K562 (cell line): ENCODE measurements around the gene NUP133. TPM values are rescaled to one million over a fixed set of nuclear protein-coding genes. Genes with fewer than 3 reads are reported as not detected.

ENCODE experiments used
- CBX3 ChIP-seq, 2 experiments: IDR thresholded peaks; 1 replicate in 1 of 2; 2 replicates in 1 of 2; pipeline ENCODE4 v1.6.1; 2012; ENCODE audit warnings: inconsistent platforms in 2 of 2, low read length in 2 of 2, borderline replicate concordance in 1 of 2, control low read depth in 1 of 2
- CTCF ChIP-seq, 3 experiments: IDR thresholded peaks in 2 of 3; conservative IDR thresholded peaks in 1 of 3; 2 replicates each; pipeline ENCODE4 v1.5.1; 2011 to 2012; ENCODE audit warnings: low read length in 3 of 3, mild to moderate bottlenecking in 3 of 3, control low read depth in 2 of 3, improper control_type of control experiment in 1 of 3, inconsistent platforms in 1 of 3, low read depth in 1 of 3, mixed read lengths in 1 of 3, moderate library complexity in 1 of 3; ENCODE audit not compliant: insufficient read depth in 2 of 3
- FOXP4 ChIP-seq: sonication (generic); formaldehyde crosslinking; IDR thresholded peaks from 2 replicates; pipeline ENCODE4 v1.8.0; 2022; ENCODE audit warnings: mild to moderate bottlenecking, missing genetic modification reagents, borderline replicate concordance
- GATA2 ChIP-seq: sonication (generic); formaldehyde crosslinking; IDR thresholded peaks from 2 replicates; pipeline ENCODE4 v1.4.0; 2020; ENCODE audit warnings: mild to moderate bottlenecking, missing genetic modification reagents
- JUN ChIP-seq, 2 experiments: sonication (generic) in 1 of 2; formaldehyde crosslinking in 1 of 2; IDR thresholded peaks; 2 replicates each; pipeline versions ENCODE4 v1.6.1 to v1.8.0; 2012 to 2022; ENCODE audit warnings: borderline replicate concordance in 2 of 2, mild to moderate bottlenecking in 2 of 2, improper control_type of control experiment in 1 of 2, low read depth in 1 of 2, low read length in 1 of 2, missing genetic modification reagents in 1 of 2
- NFYB ChIP-seq: IDR thresholded peaks from 2 replicates; pipeline ENCODE4 v1.6.1; 2011; ENCODE audit warnings: mild to moderate bottlenecking, moderate library complexity; ENCODE audit not compliant: insufficient read length; ENCODE audit errors: extremely low read depth
- SIN3A ChIP-seq, 2 experiments: fragments of 150-350 bp in 1 of 2; IDR thresholded peaks; 2 replicates each; pipeline ENCODE4 v1.6.1; 2011 to 2016; ENCODE audit warnings: borderline replicate concordance in 2 of 2, low read depth in 2 of 2, low read length in 2 of 2, mild to moderate bottlenecking in 2 of 2, moderate library complexity in 2 of 2; ENCODE audit not compliant: control insufficient read depth in 1 of 2
- THRA ChIP-seq: fragments of 450-650 bp; IDR thresholded peaks from 2 replicates; pipeline ENCODE4 v1.6.1; 2017; ENCODE audit warnings: mild to moderate bottlenecking, moderate library complexity
- UBTF ChIP-seq, 2 experiments: IDR thresholded peaks; 2 replicates each; pipeline ENCODE4 v1.6.1; 2012; ENCODE audit warnings: improper control_type of control experiment in 2 of 2, low read depth in 2 of 2, low read length in 2 of 2, borderline replicate concordance in 1 of 2
- ZBTB33 ChIP-seq: sonication (generic); formaldehyde crosslinking; IDR thresholded peaks from 2 replicates; pipeline ENCODE4 v1.8.1; 2023; ENCODE audit warnings: mild to moderate bottlenecking, missing genetic modification reagents
- ZNF12 ChIP-seq: sonication (generic); formaldehyde crosslinking; IDR thresholded peaks from 2 replicates; pipeline ENCODE4 v1.4.0; 2020; ENCODE audit warnings: mild to moderate bottlenecking, missing genetic modification reagents
- ZNF224 ChIP-seq: sonication (generic); formaldehyde crosslinking; IDR thresholded peaks from 2 replicates; pipeline ENCODE4 v1.8.0; 2022; ENCODE audit warnings: mild to moderate bottlenecking, missing genetic modification reagents
- ZNF232 ChIP-seq: sonication (generic); formaldehyde crosslinking; IDR thresholded peaks from 2 replicates; pipeline ENCODE4 v1.8.0; 2022; ENCODE audit warnings: mild to moderate bottlenecking, missing genetic modification reagents
- polyA plus RNA-seq, 8 experiments: library from polyadenylated mRNA; depleted of rRNA in 4 of 8; stranded (reverse) in 5 of 8; unstranded in 3 of 8; fragments of >200 nt; fragmentation: Nextera tagmentation in 2 of 8; fragmentation: Illumina TruSeq in 1 of 8; extraction: Ambion mirVana in 2 of 8; extraction: Trizol in 1 of 8; gene quantifications; 2 replicates each; pipeline versions ENCODE4 v1.2.1 to v1.2.3, GENCODE V29; 2011 to 2014; ENCODE audit warnings: inconsistent platforms in 1 of 8, missing spikeins in 1 of 8
- total RNA-seq, 7 experiments: library from RNA; depleted of rRNA in 6 of 7; stranded (reverse); fragments of >200 nt in 6 of 7; fragmentation: Illumina TruSeq in 2 of 7; extraction: Trizol in 2 of 7; gene quantifications; 2 replicates each; pipeline versions ENCODE4 v1.2.1 to v1.2.3, GENCODE V29; 2011 to 2021; ENCODE audit warnings: low replicate concordance in 1 of 7

The NUP133 gene
- total and polyA plus RNA-seq, 9 of the 15 experiments (the other 6 are each of a cell fraction or from before 2014, with no cell fraction given) = 21.7 to 85.1 (median 61.3) TPM

- TF ChIP-seq NFYB (no peak), THRA (peak; percentile 57; the same call in 1 of the 2 replicates), CTCF (IDR thresholded peaks at IDR 0.05 in 2 of 3, conservative IDR thresholded peaks at IDR 0.05 in 1 of 3; ENCODE audit: insufficient read depth in 2 of 3, low read depth in 1 of 3, low read length in 3 of 3) (peak in 1 of 3 experiments; percentile 52; a peak in 3 of 6 replicates), UBTF (IDR thresholded peaks at IDR 0.05; ENCODE audit: borderline replicate concordance in 1 of 2, low read depth in 2 of 2, low read length in 2 of 2) (0 out of 4 replicates have a peak, but pooled peaks of 1 of the 2 experiments have one; percentile 30), ZNF232 (CRISPR knock-in tag) (peak; percentile 92), FOXP4 (CRISPR knock-in tag) (0 out of 2 replicates have a peak, but pooled peaks have one; percentile 39), CBX3 (IDR thresholded peaks at IDR 0.05; ENCODE audit: borderline replicate concordance in 1 of 2, low read length in 2 of 2) (no peak), JUN (IDR thresholded peaks at IDR 0.05; ENCODE audit: borderline replicate concordance, low read depth, low read length) (no peak), JUN (CRISPR knock-in tag; IDR thresholded peaks at IDR 0.05; ENCODE audit: borderline replicate concordance) (peak; percentile 81; the same call in 1 of the 2 replicates), SIN3A (IDR thresholded peaks at IDR 0.05; ENCODE audit: borderline replicate concordance in 2 of 2, control insufficient read depth in 1 of 2, low read depth in 2 of 2, low read length in 2 of 2) (peak in 1 of 2 experiments; percentile 57; a peak in 1 of 4 replicates), ZNF224 (peak; percentile 79), ZNF12 (CRISPR knock-in tag) (peak; percentile 80; the same call in 1 of the 2 replicates), GATA2 (CRISPR knock-in tag) (peak; percentile 23; the same call in 1 of the 2 replicates), ZBTB33 (CRISPR knock-in tag) (peak; percentile 61; the same call in 1 of the 2 replicates)
Observed at GRCh38 chr1:229430761-229431283, 77.3 kb downstream of the NUP133 start (continued).
